H1 (cell line): ENCODE measurements around the gene NRXN3. TPM values are rescaled to one million over a fixed set of nuclear protein-coding genes. Genes with fewer than 3 reads are reported as not detected.

Experiments used
- CTCF ChIA-PET: fragments of 300-600 bp; sonication (Branson Sonifier 250); formaldehyde crosslinking; loops from one replicate; lab custom pipeline; 2021; ENCODE audit not compliant: partially characterized antibody; lab: Charles Lee
- POLR2A ChIA-PET: fragments of 300-600 bp; sonication (Branson Sonifier 250); formaldehyde crosslinking; loops from one replicate; lab custom pipeline; 2021; ENCODE audit warnings: inconsistent platforms; ENCODE audit not compliant: partially characterized antibody; lab: Charles Lee
- DNase-seq, 2 experiments: peaks; one replicate each; pipeline versions ENCODE4 v3.0.0 to v3.0.0-alpha.2; 2010 to 2022; ENCODE audit warnings: low spot score in 2 of 2, low read depth in 1 of 2, mixed read lengths in 1 of 2
- FAIRE-seq: peaks from 2 replicates; lab custom pipeline; 2011; peaks lifted over from hg19 to GRCh38; lab: Jason Lieb, UNC
- H2AFZ ChIP-seq: 2 replicates; pipeline ENCODE4 v1.8.1; 2012; ENCODE audit warnings: low read length, inconsistent platforms
- H2AK5ac ChIP-seq: 2 replicates; pipeline ENCODE4 v1.6.1; 2013; ENCODE audit warnings: low read depth, low read length
- H2BK120ac ChIP-seq: replicated peaks from 2 replicates; pipeline ENCODE3; 2013; ENCODE audit warnings: low read depth, low read length, inconsistent platforms
- H2BK12ac ChIP-seq: 2 replicates; pipeline ENCODE4 v1.6.1; 2013; ENCODE audit warnings: low read depth, low read length
- H2BK15ac ChIP-seq: 2 replicates; pipeline ENCODE4 v1.6.1; 2013; ENCODE audit warnings: low read length
- H2BK20ac ChIP-seq: 2 replicates; pipeline ENCODE4 v1.6.1; 2013; ENCODE audit warnings: low read length
- H2BK5ac ChIP-seq: 2 replicates; pipeline ENCODE4 v1.6.1; 2013; ENCODE audit warnings: low read depth, low read length
- H3K14ac ChIP-seq: 2 replicates; pipeline ENCODE4 v1.6.1; 2013; ENCODE audit warnings: inconsistent platforms; ENCODE audit not compliant: insufficient read length
- H3K18ac ChIP-seq: 2 replicates; pipeline ENCODE4 v1.6.1; 2013; ENCODE audit warnings: low read length; ENCODE audit errors: extremely low read depth
- H3K23ac ChIP-seq: 2 replicates; pipeline ENCODE4 v1.6.1; 2013; ENCODE audit warnings: inconsistent platforms; ENCODE audit not compliant: insufficient read length
- H3K23me2 ChIP-seq: 2 replicates; pipeline ENCODE4 v1.6.1; 2013; ENCODE audit warnings: low read depth, low read length
- H3K27ac ChIP-seq: 2 replicates; pipeline ENCODE4 v1.6.1; 2011; ENCODE audit warnings: low read depth, low read length, inconsistent platforms
- H3K27me3 ChIP-seq, 4 experiments: replicated peaks in 1 of 4; 1 replicate in 1 of 4; 2 replicates in 3 of 4; pipeline versions ENCODE4 v1.6.1 to v1.8.1; 2011 to 2013; ENCODE audit warnings: low read length in 3 of 4, mild to moderate bottlenecking in 3 of 4, inconsistent platforms in 2 of 4, mixed read lengths in 2 of 4, moderate library complexity in 1 of 4; ENCODE audit not compliant: control insufficient read depth in 3 of 4, insufficient read depth in 3 of 4; ENCODE audit errors: extremely low read depth in 1 of 4
- H3K36me3 ChIP-seq, 4 experiments: 2 replicates each; pipeline versions ENCODE4 v1.6.1 to v1.8.1; 2011 to 2013; ENCODE audit warnings: mild to moderate bottlenecking in 4 of 4, low read length in 3 of 4, moderate library complexity in 2 of 4, control low read depth in 1 of 4, inconsistent platforms in 1 of 4; ENCODE audit not compliant: insufficient read depth in 4 of 4, control insufficient read depth in 2 of 4
- H3K4ac ChIP-seq: replicated peaks from 2 replicates; pipeline ENCODE3; 2013; ENCODE audit warnings: low read length, low read depth, mixed read lengths, inconsistent platforms; ENCODE audit not compliant: insufficient read length
- H3K4me1 ChIP-seq, 4 experiments: replicated peaks in 1 of 4; 1 replicate in 1 of 4; 2 replicates in 3 of 4; pipeline versions ENCODE4 v1.6.1 to v1.8.1; 2011 to 2013; ENCODE audit warnings: low read length in 3 of 4, inconsistent platforms in 2 of 4, mixed read lengths in 1 of 4; ENCODE audit not compliant: insufficient read depth in 4 of 4, control insufficient read depth in 3 of 4
- H3K4me2 ChIP-seq, 2 experiments: 2 replicates each; pipeline versions ENCODE4 v1.6.1 to v1.8.1; 2011 to 2013; ENCODE audit warnings: low read depth in 2 of 2, low read length in 2 of 2, control low read depth in 1 of 2, inconsistent platforms in 1 of 2, mild to moderate bottlenecking in 1 of 2; ENCODE audit not compliant: insufficient read depth in 1 of 2
- H3K4me3 ChIP-seq, 4 experiments: fragments of 200-600, 300-600 bp in 1 of 4; sonication (generic), shearing (Covaris generic), sonication (Bioruptor Twin) in 1 of 4; 2 replicates each; pipeline versions ENCODE4 v1.5.1 to v1.8.1; 2011 to 2016; ENCODE audit warnings: low read length in 4 of 4, low read depth in 3 of 4, control low read depth in 2 of 4, inconsistent platforms in 2 of 4, mild to moderate bottlenecking in 2 of 4, mixed read lengths in 1 of 4, moderate library complexity in 1 of 4; ENCODE audit not compliant: insufficient read depth in 2 of 4; ENCODE audit errors: extremely low read depth in 1 of 4
- H3K56ac ChIP-seq: replicated peaks from 2 replicates; pipeline ENCODE3; 2013; ENCODE audit warnings: low read depth, mild to moderate bottlenecking, mixed read lengths, low read length, inconsistent platforms; ENCODE audit not compliant: insufficient read length
- H3K79me1 ChIP-seq: 2 replicates; pipeline ENCODE4 v1.6.1; 2013; ENCODE audit warnings: low read depth, low read length, control low read depth
- H3K79me2 ChIP-seq, 2 experiments: 2 replicates each; pipeline versions ENCODE4 v1.6.1 to v1.8.1; 2012 to 2013; ENCODE audit warnings: low read length in 2 of 2, mild to moderate bottlenecking in 2 of 2, inconsistent platforms in 1 of 2; ENCODE audit not compliant: insufficient read depth in 2 of 2, control insufficient read depth in 1 of 2
- H3K9ac ChIP-seq, 4 experiments: replicated peaks in 1 of 4; 1 replicate in 1 of 4; 2 replicates in 3 of 4; pipeline versions ENCODE4 v1.6.1 to v1.8.1; 2011 to 2013; ENCODE audit warnings: low read depth in 3 of 4, low read length in 3 of 4, control low read depth in 2 of 4, mild to moderate bottlenecking in 2 of 4, moderate library complexity in 2 of 4, inconsistent platforms in 1 of 4; ENCODE audit errors: extremely low read depth in 1 of 4
- H3K9me3 ChIP-seq, 2 experiments: 2 replicates each; pipeline versions ENCODE4 v1.6.1 to v1.8.1; 2012 to 2013; ENCODE audit warnings: mild to moderate bottlenecking in 2 of 2, moderate library complexity in 2 of 2, control low read depth in 1 of 2, inconsistent platforms in 1 of 2, low read depth in 1 of 2, low read length in 1 of 2, mixed read lengths in 1 of 2; ENCODE audit not compliant: insufficient read depth in 2 of 2
- H4K20me1 ChIP-seq, 2 experiments: replicated peaks in 1 of 2; 2 replicates each; pipeline versions ENCODE3 to v1.8.1; 2011 to 2013; ENCODE audit warnings: inconsistent platforms in 2 of 2, low read length in 2 of 2, mild to moderate bottlenecking in 1 of 2; ENCODE audit not compliant: insufficient read depth in 2 of 2, control insufficient read depth in 1 of 2
- H4K5ac ChIP-seq: 2 replicates; pipeline ENCODE4 v1.6.1; 2013; ENCODE audit warnings: low read length, low read depth, mixed read lengths, inconsistent platforms; ENCODE audit not compliant: insufficient read length
- H4K8ac ChIP-seq: 2 replicates; pipeline ENCODE4 v1.8.0; 2013; ENCODE audit warnings: mild to moderate bottlenecking, moderate library complexity, low read length, inconsistent platforms; ENCODE audit not compliant: insufficient read depth; ENCODE audit errors: extremely low read depth
- H4K91ac ChIP-seq: replicated peaks from 2 replicates; pipeline ENCODE3; 2013; ENCODE audit warnings: low read length, mixed read lengths, inconsistent platforms; ENCODE audit not compliant: insufficient read length
- WGBS, 2 experiments: shearing (Covaris generic) in 1 of 2; methylation state at CpG; one replicate each; pipeline versions ENCODE4 v1.1.6 to v1.1.7; 2013 to 2015; ENCODE audit warnings: low lambda C conversion rate in 2 of 2, mixed read lengths in 2 of 2, inconsistent platforms in 1 of 2, low coverage in 1 of 2, missing lambda C conversion rate in 1 of 2; ENCODE audit not compliant: insufficient replicate concordance in 2 of 2, insufficient coverage in 1 of 2, insufficient read length in 1 of 2; ENCODE audit errors: extremely low coverage in 1 of 2, missing lambda C conversion rate in 1 of 2; 5-methylcytosine and 5-hydroxymethylcytosine counted together
- polyA plus RNA-seq, 7 experiments: library from polyadenylated mRNA; depleted of rRNA in 3 of 7; stranded (reverse) in 5 of 7; unstranded in 2 of 7; fragments of >200 nt in 5 of 7; fragments of 200-250 nt in 2 of 7; gene quantifications; 1 replicate in 5 of 7; 2 replicates in 1 of 7; 4 replicates in 1 of 7; pipeline versions ENCODE4 v1.2.1 to v1.2.3, GENCODE V29; 2011 to 2013; ENCODE audit warnings: missing spikeins in 2 of 7, mixed read lengths in 2 of 7
- total RNA-seq: library from RNA; stranded (reverse); fragmentation: NEBNext Ultra II Directional; extraction: Animal tissue kit (Norgen Biotek cat#: 25700); gene quantifications from 2 replicates; pipeline ENCODE4 v1.2.1, GENCODE V29; 2021

NRXN3 gene
- total and polyA plus RNA-seq, 2 of the 8 experiments (the other 6 are each of a cell fraction or from before 2014, with no cell fraction given), result 2.6 to 4.1 TPM

DNA sequence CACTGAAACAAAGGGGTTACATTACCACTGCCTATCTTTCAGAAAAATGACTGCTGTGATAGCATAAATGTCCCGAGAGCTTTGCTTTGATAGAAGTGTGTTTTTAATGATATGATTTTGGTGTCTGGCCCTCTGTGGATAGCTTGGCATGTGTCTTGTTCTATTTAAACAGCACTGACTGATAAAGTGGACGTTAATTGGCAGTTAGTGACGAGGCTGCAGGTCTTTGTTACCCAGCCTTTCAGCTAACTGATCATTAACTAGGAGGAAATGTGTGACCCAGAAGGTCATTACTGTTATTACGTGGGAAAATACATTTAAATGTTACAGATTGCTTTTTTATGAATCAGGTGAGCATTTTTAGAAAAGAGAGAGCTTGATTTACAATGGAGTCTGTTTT lies 1612.9 kb downstream of the NRXN3 start:
- no peak overlapping the region for H2BK120ac ChIP-seq
- H3K9me3 ChIP-seq, result no peaks in the 10 kb centered on the region
- H3K4ac ChIP-seq, result no peak overlapping the region
- peaks cover 0 to 1% (median 0%) of the 10 kb centered on the region in 4 experiments; a peak in 1 of 7 replicates for H3K27me3 ChIP-seq
- H3K9ac ChIP-seq, result no peak overlapping the region
- no peaks in the 10 kb centered on the region; a peak in 1 of 7 replicates for H3K4me1 ChIP-seq
- no peaks in the 10 kb centered on the region for H3K79me2 ChIP-seq
- WGBS, 2 experiments, result 88% methylated on average over 4 of the region's 4 CpGs; no CpG with 5 or more reads in 1 of the 2 experiments
- no peak overlapping the region for H3K14ac ChIP-seq
- ChIA-PET CTCF (no interaction called here), POLR2A (interaction anchor here (0.6 kb wide), 1 partner anchor 105 kb away, joined by 4 read pairs; no protein-coding TSS in a partner anchor)
- no peak overlapping the region for H3K4me2 ChIP-seq
- no peaks in the 10 kb centered on the region for H3K79me1 ChIP-seq
- no peak overlapping the region for H3K4me3 ChIP-seq
- H2BK12ac ChIP-seq, result no peak overlapping the region
- no peak overlapping the region for H3K27ac ChIP-seq
- DNase-seq, result no peak
- H2AK5ac ChIP-seq, result no peak overlapping the region
- H2AFZ ChIP-seq, result no peak overlapping the region
- FAIRE-seq, result no peak
- no peak overlapping the region for H4K91ac ChIP-seq
- H4K8ac ChIP-seq, result no peak overlapping the region
- no peak overlapping the region for H4K5ac ChIP-seq
- no peak overlapping the region for H2BK15ac ChIP-seq
- H2BK5ac ChIP-seq, result no peak overlapping the region
- H3K23ac ChIP-seq, result no peak overlapping the region
- H4K20me1 ChIP-seq, result no peaks in the 10 kb centered on the region
- H3K56ac ChIP-seq, result no peak overlapping the region
- H2BK20ac ChIP-seq, result no peak overlapping the region
- no peaks in the 10 kb centered on the region; a peak in 1 of 8 replicates for H3K36me3 ChIP-seq
- no peak overlapping the region for H3K18ac ChIP-seq
- H3K23me2 ChIP-seq, result no peaks in the 10 kb centered on the region
